ENCODE data around the gene CDCP1.

The CDCP1 gene

DNA sequence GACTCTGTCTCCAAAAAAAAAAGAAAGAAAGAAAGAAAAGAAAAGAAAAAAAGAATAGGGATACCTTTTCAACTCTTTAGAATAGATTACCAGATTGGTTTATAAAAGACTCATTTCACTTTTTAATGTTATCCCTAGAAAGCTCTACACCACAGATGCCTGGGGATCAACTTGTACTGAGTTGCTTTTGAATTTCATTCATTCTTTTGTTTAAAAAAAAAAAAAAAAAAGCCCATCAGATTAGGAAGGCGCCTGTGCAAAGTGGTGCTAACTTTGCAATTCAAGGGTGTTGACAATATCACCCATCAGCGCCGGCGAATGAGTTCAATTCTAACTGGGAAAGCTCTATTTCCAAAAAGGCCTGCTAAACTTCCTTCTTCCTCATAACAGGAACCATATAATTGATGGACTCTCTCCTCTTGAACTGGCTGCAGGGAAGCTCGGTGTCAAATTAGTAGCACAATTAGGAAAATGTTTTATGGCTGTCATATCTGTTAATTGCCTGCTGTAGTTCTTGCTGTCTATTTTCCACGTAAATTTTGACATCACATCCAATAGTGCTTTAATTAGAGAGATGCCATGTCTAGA is 48.8 kb downstream of the CDCP1 start:
- TF ChIP-seq, protein P1, sequence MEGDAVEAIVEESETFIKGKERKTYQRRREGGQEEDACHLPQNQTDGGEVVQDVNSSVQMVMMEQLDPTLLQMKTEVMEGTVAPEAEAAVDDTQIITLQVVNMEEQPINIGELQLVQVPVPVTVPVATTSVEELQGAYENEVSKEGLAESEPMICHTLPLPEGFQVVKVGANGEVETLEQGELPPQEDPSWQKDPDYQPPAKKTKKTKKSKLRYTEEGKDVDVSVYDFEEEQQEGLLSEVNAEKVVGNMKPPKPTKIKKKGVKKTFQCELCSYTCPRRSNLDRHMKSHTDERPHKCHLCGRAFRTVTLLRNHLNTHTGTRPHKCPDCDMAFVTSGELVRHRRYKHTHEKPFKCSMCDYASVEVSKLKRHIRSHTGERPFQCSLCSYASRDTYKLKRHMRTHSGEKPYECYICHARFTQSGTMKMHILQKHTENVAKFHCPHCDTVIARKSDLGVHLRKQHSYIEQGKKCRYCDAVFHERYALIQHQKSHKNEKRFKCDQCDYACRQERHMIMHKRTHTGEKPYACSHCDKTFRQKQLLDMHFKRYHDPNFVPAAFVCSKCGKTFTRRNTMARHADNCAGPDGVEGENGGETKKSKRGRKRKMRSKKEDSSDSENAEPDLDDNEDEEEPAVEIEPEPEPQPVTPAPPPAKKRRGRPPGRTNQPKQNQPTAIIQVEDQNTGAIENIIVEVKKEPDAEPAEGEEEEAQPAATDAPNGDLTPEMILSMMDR (conservative IDR thresholded peaks at IDR 0.05; ENCODE audit: low read depth, low read length): no peak
- DNase-seq (ENCODE audit: low read depth): no peak
- H3K4me3 ChIP-seq (ENCODE audit: low read depth, low read length): no peak overlapping the region

DNA sequence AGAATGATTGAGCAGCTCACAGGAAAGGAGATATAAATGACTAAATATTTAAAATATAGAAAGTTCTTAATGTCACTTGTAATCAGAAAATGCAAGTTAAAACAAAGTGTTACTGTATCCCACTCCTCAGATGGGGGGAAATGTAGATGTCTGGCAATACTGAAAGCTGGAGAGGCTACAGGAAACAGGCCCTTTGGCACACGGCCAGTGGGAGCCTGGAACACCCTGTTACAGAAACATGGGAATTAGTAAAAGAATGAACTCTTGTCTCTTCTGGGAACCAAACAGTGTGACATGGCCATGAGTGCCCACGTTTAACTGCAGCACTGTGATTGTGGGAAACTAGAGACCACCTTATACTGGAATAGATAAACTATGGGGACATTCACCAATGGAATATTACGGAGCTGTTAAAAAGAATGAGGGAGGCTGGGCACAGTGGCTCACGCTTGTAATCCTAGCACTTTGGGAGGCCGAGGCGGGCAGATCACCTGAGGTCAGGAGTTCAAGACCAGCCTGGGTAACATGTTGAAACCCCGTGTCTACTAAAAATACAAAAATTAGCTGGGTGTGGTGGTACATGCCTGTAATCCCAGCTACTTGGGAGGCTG is 50.2 kb downstream of the CDCP1 start:
- H3K4me3 ChIP-seq (ENCODE audit: low read depth, low read length): no peak overlapping the region
- peak; percentile 62 for DNase-seq (ENCODE audit: low read depth)
- TF ChIP-seq, protein P1 (conservative IDR thresholded peaks at IDR 0.05; ENCODE audit: low read depth, low read length): no peak

DNA sequence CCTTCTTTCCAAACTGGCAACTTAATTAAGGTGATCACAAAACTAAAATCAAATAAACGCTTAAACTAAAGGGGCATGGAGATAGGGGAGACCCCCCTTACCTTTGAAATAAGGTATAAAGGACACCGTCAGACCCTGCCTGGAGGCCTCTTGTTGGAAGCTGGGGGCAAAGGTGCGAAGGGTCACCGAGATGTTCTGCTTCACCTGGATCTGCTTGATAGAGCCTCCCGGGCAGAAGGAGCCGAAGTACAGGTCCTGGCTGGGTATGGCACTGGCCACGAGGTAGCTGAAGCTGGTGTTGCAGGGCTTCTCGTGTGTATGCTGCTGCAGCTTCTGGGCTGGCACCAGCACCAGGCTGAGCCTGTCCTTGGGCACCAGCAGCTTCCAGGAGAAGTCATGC is 53.0 kb downstream of the CDCP1 start:
- TF ChIP-seq, protein P1 (conservative IDR thresholded peaks at IDR 0.05; ENCODE audit: low read depth, low read length): no peak
- DNase-seq (ENCODE audit: low read depth): no peak
- H3K4me3 ChIP-seq (ENCODE audit: low read depth, low read length): no peak overlapping the region

DNA sequence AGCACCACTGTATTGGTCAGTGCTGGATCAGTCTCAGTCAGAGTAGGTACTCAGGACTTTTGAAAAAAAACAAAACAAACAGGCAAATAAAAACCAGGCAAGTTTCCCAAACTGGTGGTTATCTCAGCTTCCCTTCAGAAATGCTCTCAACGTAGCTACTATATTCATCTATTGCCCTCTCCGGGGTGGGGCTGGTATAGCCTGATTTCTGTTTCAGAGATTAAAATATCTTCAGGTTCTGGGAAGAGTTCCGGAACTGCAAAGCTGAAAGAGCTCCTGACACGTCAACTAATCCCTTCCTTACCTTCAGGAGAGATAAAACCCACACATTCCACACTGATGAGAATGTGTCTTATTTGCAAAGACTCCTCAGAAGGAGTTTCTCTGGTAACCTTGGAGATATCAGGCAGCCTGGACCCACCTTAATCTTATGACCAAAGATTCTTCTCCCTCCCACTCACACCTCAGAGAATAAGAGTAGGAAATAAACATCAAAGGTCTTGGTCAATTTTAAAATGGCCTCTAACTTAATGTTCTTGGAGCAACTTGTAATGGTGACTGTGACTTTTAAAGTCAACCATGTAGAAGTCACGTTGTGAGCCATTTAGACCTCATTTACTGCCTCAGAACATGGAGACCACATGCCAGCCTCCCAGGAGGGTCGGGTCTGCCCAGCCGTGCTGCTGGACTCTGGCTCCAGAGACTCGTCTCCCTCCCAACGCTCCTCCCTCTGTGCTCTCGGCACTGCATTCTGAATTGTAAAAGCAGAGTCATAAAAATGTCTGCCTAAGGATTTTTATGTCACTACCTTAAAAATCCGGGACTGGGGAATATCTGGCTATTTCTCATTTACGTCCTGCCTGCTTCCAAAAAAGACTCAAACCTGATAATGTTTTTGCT is 53.8 kb downstream of the CDCP1 start:
- H3K4me3 ChIP-seq (ENCODE audit: low read depth, low read length): no peak overlapping the region
- peak; percentile 91 for DNase-seq (ENCODE audit: low read depth)
- TF ChIP-seq, protein P1 (conservative IDR thresholded peaks at IDR 0.05; ENCODE audit: low read depth, low read length): peak; percentile 23

DNA sequence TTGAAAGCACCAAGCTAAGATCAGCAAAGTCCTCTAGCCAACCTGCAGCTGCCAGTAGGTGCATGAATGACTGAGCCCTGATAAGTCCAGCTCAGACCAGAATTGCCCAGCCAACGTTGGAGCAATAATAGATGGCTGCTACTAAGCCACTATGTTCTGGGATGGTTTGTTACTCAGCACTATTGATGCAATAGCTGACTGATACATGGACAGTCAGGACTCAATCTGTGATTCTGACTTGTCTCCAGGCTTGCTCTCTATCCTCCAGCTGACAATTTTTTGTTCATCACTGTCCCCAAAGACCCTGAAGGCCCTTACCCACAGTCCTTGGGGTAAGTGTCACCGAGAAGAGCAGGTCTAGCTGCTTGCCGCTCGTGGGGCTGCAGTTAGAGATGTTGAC is 55.3 kb downstream of the CDCP1 start:
- H3K4me3 ChIP-seq (ENCODE audit: low read depth, low read length): no peak overlapping the region
- TF ChIP-seq, protein P1 (conservative IDR thresholded peaks at IDR 0.05; ENCODE audit: low read depth, low read length): no peak
- DNase-seq (ENCODE audit: low read depth): no peak

DNA sequence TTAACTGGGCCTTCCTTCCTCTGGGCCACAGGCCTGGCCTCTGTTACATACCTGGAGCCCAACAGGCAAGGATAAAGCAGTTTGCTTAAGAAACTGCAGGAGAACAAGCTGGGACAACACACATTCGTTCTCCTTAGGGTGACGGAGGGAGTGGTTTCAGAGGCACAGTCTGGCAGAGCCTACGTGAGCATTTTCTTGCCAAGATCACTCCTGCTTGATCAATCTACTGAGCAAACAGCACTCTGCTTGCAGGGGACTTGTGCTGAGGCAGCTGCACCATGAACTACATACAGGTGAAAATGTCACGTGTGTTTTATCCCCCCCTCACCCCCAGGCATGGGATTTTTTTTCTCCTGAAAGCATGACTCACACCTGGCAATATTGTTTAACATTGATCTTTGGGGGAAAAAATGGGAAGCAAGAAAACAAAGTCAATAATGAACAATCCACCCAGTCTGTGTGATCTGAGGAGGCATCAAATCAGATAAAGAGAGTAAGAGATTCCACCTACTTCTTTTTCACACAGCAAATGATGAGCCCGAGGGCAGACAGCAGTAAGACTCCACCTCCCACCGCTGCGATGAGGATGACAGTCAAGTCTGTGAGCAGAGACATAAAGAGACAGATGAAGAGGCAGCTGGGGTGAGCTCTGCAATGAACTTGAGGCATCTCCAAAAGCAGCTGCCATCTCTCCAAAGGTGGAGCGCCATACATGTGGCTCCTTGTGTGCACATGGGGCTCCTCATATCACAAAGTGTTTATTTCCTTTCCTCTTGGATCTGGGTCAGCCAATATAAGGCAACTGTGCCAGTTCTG is 57.4 kb downstream of the CDCP1 start:
- TF ChIP-seq, protein P1 (conservative IDR thresholded peaks at IDR 0.05; ENCODE audit: low read depth, low read length): no peak

More for the DNA sequence above, 57.4 kb downstream of the CDCP1 start:
- H3K4me3 ChIP-seq (ENCODE audit: low read depth, low read length): no peak overlapping the region
- no peak for DNase-seq (ENCODE audit: low read depth)
